Hematopoietic multipotent progenitor cell treated with erythropoietin and hydrocortisone succinate and interleukin-3 and kit ligand, for 15 days (in vitro differentiated cells): ENCODE measurements around the gene SUPT3H.
"Not testable (repeated sequence)": the region's sequence is repeated elsewhere in the genome, so short reads cannot be mapped to it uniquely, and the experiment has no call there.

Experiments used
- DNase-seq: peaks from one replicate; pipeline ENCODE4 v3.0.0-alpha.2; 2015; ENCODE audit warnings: low spot score

Gene SUPT3H

GRCh38 chr6:45323656-45324224 is 54.0 kb downstream of the SUPT3H start:
- no peak for DNase-seq

- no peak for DNase-seq
Observed at GRCh38 chr6:45320349-45320748, 57.4 kb downstream of the SUPT3H start.

GRCh38 chr6:45314146-45314545 is 63.6 kb downstream of the SUPT3H start:
- DNase-seq = no peak

GRCh38 chr6:45310118-45310788 is 67.5 kb downstream of the SUPT3H start:
- no peak for DNase-seq

- no peak for DNase-seq
Observed at GRCh38 chr6:45305546-45305945, 72.2 kb downstream of the SUPT3H start.

- no peak for DNase-seq
Observed at GRCh38 chr6:45302832-45303231, 74.9 kb downstream of the SUPT3H start.

- DNase-seq = no peak
Observed at GRCh38 chr6:45301348-45302142, 76.2 kb downstream of the SUPT3H start.

- DNase-seq = no peak
Observed at GRCh38 chr6:45300736-45301135, 77.0 kb downstream of the SUPT3H start.

GRCh38 chr6:45299096-45299581 is 78.6 kb downstream of the SUPT3H start:
- DNase-seq = no peak

- no peak for DNase-seq
Observed at GRCh38 chr6:45297320-45297719, 80.4 kb downstream of the SUPT3H start.

GRCh38 chr6:45294065-45294701 is 83.6 kb downstream of the SUPT3H start:
- not testable (repeated sequence) for DNase-seq

GRCh38 chr6:45293306-45293705 is 84.4 kb downstream of the SUPT3H start:
- DNase-seq = no peak

GRCh38 chr6:45289751-45290514 is 87.8 kb downstream of the SUPT3H start:
- no peak for DNase-seq

GRCh38 chr6:45286707-45287106 is 91.0 kb downstream of the SUPT3H start:
- DNase-seq = not testable (repeated sequence)

- no peak for DNase-seq
Observed at GRCh38 chr6:45278367-45278766, 99.4 kb downstream of the SUPT3H start.

GRCh38 chr6:45277741-45278140 is 100.0 kb downstream of the SUPT3H start:
- DNase-seq = not testable (repeated sequence)

GRCh38 chr6:45275358-45275757 is 102.4 kb downstream of the SUPT3H start:
- no peak for DNase-seq

- DNase-seq = no peak
Observed at GRCh38 chr6:45272626-45273025, 105.1 kb downstream of the SUPT3H start.

GRCh38 chr6:45265246-45265645 is 112.5 kb downstream of the SUPT3H start:
- no peak for DNase-seq

- DNase-seq = no peak
Observed at GRCh38 chr6:45260696-45261095, 117.0 kb downstream of the SUPT3H start.
